Trophoblast cell (in vitro differentiated cells and primary cell): ENCODE results near the gene FRY.

Source experiments
- DNase-seq, 2 donors: peaks; one replicate each; pipeline ENCODE4 v3.0.0-alpha.2; 2016
- H2AFZ ChIP-seq: 2 replicates; pipeline ENCODE4 v1.6.1; 2013; ENCODE audit warnings: low read length, moderate library complexity, mild to moderate bottlenecking; ENCODE audit not compliant: insufficient read depth, poor library complexity
- H2AK5ac ChIP-seq: 2 replicates; pipeline ENCODE4 v1.6.1; 2013; ENCODE audit warnings: mild to moderate bottlenecking, low read length
- H2BK120ac ChIP-seq: 2 replicates; pipeline ENCODE4 v1.6.1; 2013; ENCODE audit warnings: low read length, mild to moderate bottlenecking, moderate library complexity; ENCODE audit not compliant: insufficient read depth, poor library complexity
- H2BK12ac ChIP-seq: 2 replicates; pipeline ENCODE4 v1.6.1; 2013; ENCODE audit warnings: mild to moderate bottlenecking, low read length, moderate library complexity
- H2BK5ac ChIP-seq: 2 replicates; pipeline ENCODE4 v1.6.1; 2013; ENCODE audit warnings: low read length, low read depth, moderate library complexity, mild to moderate bottlenecking; ENCODE audit not compliant: poor library complexity
- H3K14ac ChIP-seq: 2 replicates; pipeline ENCODE4 v1.6.1; 2013; ENCODE audit warnings: mild to moderate bottlenecking, low read length
- H3K18ac ChIP-seq: 2 replicates; pipeline ENCODE4 v1.6.1; 2013; ENCODE audit warnings: mild to moderate bottlenecking, low read length
- H3K23ac ChIP-seq: 2 replicates; pipeline ENCODE4 v1.6.1; 2013; ENCODE audit warnings: low read length
- H3K27ac ChIP-seq: 2 replicates; pipeline ENCODE4 v1.5.1; 2013; ENCODE audit warnings: low read depth, mild to moderate bottlenecking, inconsistent platforms, low read length, moderate library complexity
- H3K27me3 ChIP-seq: 2 replicates; pipeline ENCODE4 v1.6.1; 2013; ENCODE audit warnings: inconsistent platforms, mild to moderate bottlenecking, low read length, moderate library complexity; ENCODE audit not compliant: insufficient read depth
- H3K36me3 ChIP-seq, 2 experiments: 1 replicate in 1 of 2; 2 replicates in 1 of 2; pipeline ENCODE4 v1.6.1; 2013; ENCODE audit warnings: low read length in 2 of 2, mild to moderate bottlenecking in 2 of 2, moderate library complexity in 1 of 2; ENCODE audit not compliant: insufficient read depth in 2 of 2, control insufficient read depth in 1 of 2
- H3K4ac ChIP-seq: 2 replicates; pipeline ENCODE4 v1.6.1; 2013; ENCODE audit warnings: low read depth, mild to moderate bottlenecking, low read length, moderate library complexity
- H3K4me1 ChIP-seq, 2 experiments: 1 replicate in 1 of 2; 2 replicates in 1 of 2; pipeline ENCODE4 v1.6.1; 2013; ENCODE audit warnings: low read length in 2 of 2, mild to moderate bottlenecking in 2 of 2, moderate library complexity in 1 of 2; ENCODE audit not compliant: insufficient read depth in 2 of 2, control insufficient read depth in 1 of 2
- H3K4me2 ChIP-seq: 2 replicates; pipeline ENCODE4 v1.6.1; 2013; ENCODE audit warnings: inconsistent platforms, mild to moderate bottlenecking, low read length, moderate library complexity
- H3K4me3 ChIP-seq: 2 replicates; pipeline ENCODE4 v1.5.1; 2013; ENCODE audit warnings: mild to moderate bottlenecking, low read depth, low read length, inconsistent platforms
- H3K79me1 ChIP-seq: one replicate; pipeline ENCODE4 v1.6.1; 2013; ENCODE audit warnings: low read length
- H3K79me2 ChIP-seq: 2 replicates; pipeline ENCODE4 v1.6.1; 2013; ENCODE audit warnings: low read length, mild to moderate bottlenecking; ENCODE audit not compliant: control insufficient read depth, insufficient read depth, poor library complexity
- H3K9ac ChIP-seq: 2 replicates; pipeline ENCODE4 v1.6.1; 2013; ENCODE audit warnings: mild to moderate bottlenecking, low read length
- H3K9me3 ChIP-seq: 2 replicates; pipeline ENCODE4 v1.6.1; 2013; ENCODE audit warnings: low read depth, mild to moderate bottlenecking, control low read depth, inconsistent platforms, low read length; ENCODE audit not compliant: insufficient read depth
- H4K12ac ChIP-seq: 2 replicates; pipeline ENCODE4 v1.6.1; 2013; ENCODE audit warnings: low read depth, mild to moderate bottlenecking, low read length, moderate library complexity
- H4K8ac ChIP-seq: 2 replicates; pipeline ENCODE4 v1.6.1; 2013; ENCODE audit warnings: low read depth, mild to moderate bottlenecking, low read length, moderate library complexity
- H4K91ac ChIP-seq: one replicate; pipeline ENCODE4 v1.6.1; 2013; ENCODE audit warnings: low read depth, mild to moderate bottlenecking, low read length, moderate library complexity
- WGBS: extraction: QIAGEN DNeasy Blood & Tissue Kit; methylation state at CpG from one replicate; pipeline ENCODE4 v1.1.7; 2013; ENCODE audit warnings: missing lambda C conversion rate; ENCODE audit not compliant: insufficient read length, insufficient coverage; ENCODE audit errors: extremely low coverage; 5-methylcytosine and 5-hydroxymethylcytosine counted together

Gene FRY

GRCh38 chr13:32170841-32171240 is 139.3 kb downstream of the FRY start:
- Histone ChIP-seq H3K4me3 (no peak overlapping the region), H2BK5ac (no peak overlapping the region), H3K14ac (no peak overlapping the region), H3K18ac (no peak overlapping the region), H2AFZ (no peak overlapping the region), H4K12ac (no peak overlapping the region), H3K79me2 (no peaks in the 10 kb centered on the region), H3K9me3 (no peaks in the 10 kb centered on the region), H4K8ac (no peak overlapping the region), H3K36me3 (no peaks in the 10 kb centered on the region), H2BK120ac (no peak overlapping the region), H3K27me3 (no peaks in the 10 kb centered on the region), H3K4me2 (no peak overlapping the region), H4K91ac (no peak overlapping the region), H3K4me1 (no peaks in the 10 kb centered on the region), H3K27ac (no peak overlapping the region), H2AK5ac (no peak overlapping the region), H2BK12ac (no peak overlapping the region), H3K79me1 (no peaks in the 10 kb centered on the region), H3K23ac (no peak overlapping the region), H3K9ac (no peak overlapping the region), H3K4ac (no peak overlapping the region)
- no peak for DNase-seq
- no CpG with 5 or more reads among the region's 4 CpGs for WGBS

GRCh38 chr13:32173881-32174280 is 142.3 kb downstream of the FRY start:
- no peak overlapping the region for H3K4me2 ChIP-seq
- H4K8ac ChIP-seq, result no peak overlapping the region
- H3K27ac ChIP-seq, result no peak overlapping the region
- no peak overlapping the region for H3K4ac ChIP-seq
- H4K91ac ChIP-seq, result no peak overlapping the region
- H3K9me3 ChIP-seq, result no peaks in the 10 kb centered on the region
- H3K23ac ChIP-seq, result no peak overlapping the region
- no peak overlapping the region for H2AK5ac ChIP-seq
- H3K4me1 ChIP-seq, result no peaks in the 10 kb centered on the region
- no peaks in the 10 kb centered on the region for H3K36me3 ChIP-seq
- H3K79me2 ChIP-seq, result no peaks in the 10 kb centered on the region
- DNase-seq, result no peak
- no peak overlapping the region for H2AFZ ChIP-seq
- no CpG with 5 or more reads among the region's 1 CpG for WGBS
- H3K14ac ChIP-seq, result no peak overlapping the region
- H2BK5ac ChIP-seq, result no peak overlapping the region
- H4K12ac ChIP-seq, result no peak overlapping the region
- H2BK12ac ChIP-seq, result no peak overlapping the region
- H3K79me1 ChIP-seq, result no peaks in the 10 kb centered on the region
- no peak overlapping the region for H3K18ac ChIP-seq
- no peak overlapping the region for H3K4me3 ChIP-seq
- no peaks in the 10 kb centered on the region for H3K27me3 ChIP-seq
- no peak overlapping the region for H2BK120ac ChIP-seq
- H3K9ac ChIP-seq, result no peak overlapping the region

- Histone ChIP-seq H2AFZ (no peak overlapping the region), H3K79me2 (no peaks in the 10 kb centered on the region), H4K8ac (no peak overlapping the region), H2BK12ac (no peak overlapping the region), H3K4me1 (no peaks in the 10 kb centered on the region), H4K91ac (no peak overlapping the region), H2AK5ac (no peak overlapping the region), H3K27ac (no peak overlapping the region), H2BK120ac (no peak overlapping the region), H3K4me2 (no peak overlapping the region), H3K4me3 (no peak overlapping the region), H3K18ac (no peak overlapping the region), H4K12ac (no peak overlapping the region), H3K79me1 (no peaks in the 10 kb centered on the region), H2BK5ac (no peak overlapping the region), H3K14ac (no peak overlapping the region), H3K4ac (no peak overlapping the region), H3K27me3 (no peaks in the 10 kb centered on the region), H3K9ac (no peak overlapping the region), H3K23ac (no peak overlapping the region), H3K9me3 (no peaks in the 10 kb centered on the region), H3K36me3 (no peaks in the 10 kb centered on the region)
- no CpG with 5 or more reads among the region's 1 CpG for WGBS
- DNase-seq, result no peak
Observed at GRCh38 chr13:32174366-32174765, 142.8 kb downstream of the FRY start.

- H2BK5ac ChIP-seq, result no peak overlapping the region
- no peaks in the 10 kb centered on the region for H3K27me3 ChIP-seq
- no peak overlapping the region for H3K4ac ChIP-seq
- H3K4me3 ChIP-seq, result no peak overlapping the region
- no peaks in the 10 kb centered on the region for H3K79me2 ChIP-seq
- DNase-seq, result no peak
- no peaks in the 10 kb centered on the region for H3K4me1 ChIP-seq
- no peak overlapping the region for H3K14ac ChIP-seq
- WGBS, result no CpG with 5 or more reads among the region's 6 CpGs
- H2BK12ac ChIP-seq, result no peak overlapping the region
- H3K79me1 ChIP-seq, result no peaks in the 10 kb centered on the region
- no peaks in the 10 kb centered on the region for H3K36me3 ChIP-seq
- H4K8ac ChIP-seq, result no peak overlapping the region
- H3K27ac ChIP-seq, result no peak overlapping the region
- H2BK120ac ChIP-seq, result no peak overlapping the region
- no peak overlapping the region for H3K9ac ChIP-seq
- H4K91ac ChIP-seq, result no peak overlapping the region
- H2AFZ ChIP-seq, result no peak overlapping the region
- no peak overlapping the region for H4K12ac ChIP-seq
- H3K23ac ChIP-seq, result no peak overlapping the region
- no peaks in the 10 kb centered on the region for H3K9me3 ChIP-seq
- no peak overlapping the region for H2AK5ac ChIP-seq
- no peak overlapping the region for H3K18ac ChIP-seq
- no peak overlapping the region for H3K4me2 ChIP-seq
Observed at GRCh38 chr13:32175307-32175706, 143.7 kb downstream of the FRY start.
